Measurements from ENCODE around the gene CBX4. TPM values are rescaled to one million over a fixed set of nuclear protein-coding genes. Genes with fewer than 3 reads are reported as not detected.
A peak's percentile ranks its signal among the peaks of the same experiment; 100 is the strongest.

Gene CBX4
- total and polyA plus RNA-seq, 2 donors (not counting 1 experiment from before 2014, with no cell fraction given): 5.4 to 13.4 TPM

GRCh38 chr17:79861413-79862216 is 22.4 kb upstream of the CBX4 start:
- Histone ChIP-seq H2AFZ (ENCODE audit: low read length) (no peak overlapping the region), H3K36me3 (ENCODE audit: control insufficient read depth, insufficient read depth, low read length) (no peaks in the 10 kb centered on the region), H3K27ac (ENCODE audit: insufficient read depth, low read length) (no peak overlapping the region), H3K9ac (ENCODE audit: insufficient read depth, low read length) (no peak overlapping the region), H3K4me1 (ENCODE audit: control insufficient read depth, extremely low read depth, insufficient read depth, low read length) (no peaks in the 10 kb centered on the region), H3K4me3 (replicated peaks in 1 of 4; ENCODE audit: control extremely low read depth in 1 of 4, insufficient read depth in 1 of 4, low read depth in 3 of 4, low read length in 4 of 4) (no peak overlapping the region), H3K79me2 (ENCODE audit: control insufficient read depth, insufficient read depth, low read length) (no peaks in the 10 kb centered on the region), H3K27me3 (ENCODE audit: control insufficient read depth, insufficient read depth, low read length) (peaks cover 30% of the 10 kb centered on the region), H3K9me3 (ENCODE audit: control insufficient read depth, insufficient read depth, low read depth, low read length) (no peaks in the 10 kb centered on the region), H3K4me2 (ENCODE audit: extremely low read depth, insufficient read depth, low read length) (no peak overlapping the region), H4K20me1 (ENCODE audit: control insufficient read depth, extremely low read depth, insufficient read depth, low read length) (no peaks in the 10 kb centered on the region)
- TF ChIP-seq EZH2 (IDR thresholded peaks at IDR 0.05; ENCODE audit: low read length, missing control alignments): no peak
- TF ChIP-seq, protein P1, sequence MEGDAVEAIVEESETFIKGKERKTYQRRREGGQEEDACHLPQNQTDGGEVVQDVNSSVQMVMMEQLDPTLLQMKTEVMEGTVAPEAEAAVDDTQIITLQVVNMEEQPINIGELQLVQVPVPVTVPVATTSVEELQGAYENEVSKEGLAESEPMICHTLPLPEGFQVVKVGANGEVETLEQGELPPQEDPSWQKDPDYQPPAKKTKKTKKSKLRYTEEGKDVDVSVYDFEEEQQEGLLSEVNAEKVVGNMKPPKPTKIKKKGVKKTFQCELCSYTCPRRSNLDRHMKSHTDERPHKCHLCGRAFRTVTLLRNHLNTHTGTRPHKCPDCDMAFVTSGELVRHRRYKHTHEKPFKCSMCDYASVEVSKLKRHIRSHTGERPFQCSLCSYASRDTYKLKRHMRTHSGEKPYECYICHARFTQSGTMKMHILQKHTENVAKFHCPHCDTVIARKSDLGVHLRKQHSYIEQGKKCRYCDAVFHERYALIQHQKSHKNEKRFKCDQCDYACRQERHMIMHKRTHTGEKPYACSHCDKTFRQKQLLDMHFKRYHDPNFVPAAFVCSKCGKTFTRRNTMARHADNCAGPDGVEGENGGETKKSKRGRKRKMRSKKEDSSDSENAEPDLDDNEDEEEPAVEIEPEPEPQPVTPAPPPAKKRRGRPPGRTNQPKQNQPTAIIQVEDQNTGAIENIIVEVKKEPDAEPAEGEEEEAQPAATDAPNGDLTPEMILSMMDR (conservative IDR thresholded peaks at IDR 0.05 in 1 of 2, IDR thresholded peaks at IDR 0.05 in 1 of 2; ENCODE audit: low read depth in 1 of 2, low read length in 2 of 2): no peak
- peak in 1 of 2 donors; percentile 19 for DNase-seq (ENCODE audit: low read depth in 2 of 2)

DNA sequence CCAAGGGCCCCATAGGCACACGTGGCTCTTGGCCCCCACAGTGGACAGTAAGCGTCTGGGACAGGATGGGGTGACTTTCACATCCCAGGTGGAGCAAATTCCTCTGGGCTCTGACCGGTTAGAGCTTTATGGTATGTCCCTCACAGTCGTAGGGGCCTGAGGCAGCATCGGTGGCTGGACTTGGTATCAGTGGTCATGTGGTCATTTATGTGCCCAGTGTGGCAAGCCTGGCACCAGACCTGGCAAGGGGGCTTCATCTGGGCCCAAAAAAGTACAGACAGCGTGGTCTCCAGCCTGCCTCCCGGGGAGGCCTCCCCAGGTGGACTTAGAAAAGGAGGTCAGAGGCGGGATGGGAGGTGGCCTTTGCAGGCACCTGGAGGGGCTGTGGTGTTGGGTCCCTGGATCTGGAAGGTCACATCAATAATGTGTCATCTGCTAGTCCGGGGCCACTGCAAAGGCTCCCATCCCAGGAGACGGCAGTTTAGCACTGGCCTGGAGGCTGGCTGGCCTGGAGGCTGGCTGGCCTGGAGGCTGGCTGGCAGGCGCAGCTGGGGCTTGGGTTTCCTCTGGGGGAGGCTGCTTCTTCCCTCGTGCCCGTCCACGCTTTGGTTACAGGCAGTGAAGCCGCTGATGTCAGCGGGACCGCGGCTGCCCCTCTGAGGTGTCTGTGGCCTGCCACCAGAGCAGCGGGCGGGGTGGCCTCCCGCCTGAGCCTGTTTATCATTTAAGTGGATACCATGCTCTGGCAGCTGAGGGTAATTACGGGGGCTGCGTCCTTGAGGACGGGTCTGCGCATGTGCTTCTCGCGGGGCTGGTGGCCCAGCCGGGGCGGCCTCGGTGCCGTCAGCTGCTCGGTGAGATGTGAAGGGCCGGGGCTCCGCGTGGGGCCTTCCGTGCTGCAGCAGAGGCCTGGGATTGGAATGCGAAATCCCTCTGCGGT is 20.7 kb upstream of the CBX4 start:
- Histone ChIP-seq H3K27ac (ENCODE audit: insufficient read depth, low read length) (no peak overlapping the region), H3K4me2 (ENCODE audit: extremely low read depth, insufficient read depth, low read length) (no peak overlapping the region), H3K27me3 (ENCODE audit: control insufficient read depth, insufficient read depth, low read length) (peaks cover 28% of the 10 kb centered on the region), H4K20me1 (ENCODE audit: control insufficient read depth, extremely low read depth, insufficient read depth, low read length) (no peaks in the 10 kb centered on the region), H3K79me2 (ENCODE audit: control insufficient read depth, insufficient read depth, low read length) (no peaks in the 10 kb centered on the region), H3K9ac (ENCODE audit: insufficient read depth, low read length) (no peak overlapping the region), H3K9me3 (ENCODE audit: control insufficient read depth, insufficient read depth, low read depth, low read length) (no peaks in the 10 kb centered on the region), H3K36me3 (ENCODE audit: control insufficient read depth, insufficient read depth, low read length) (no peaks in the 10 kb centered on the region), H3K4me3 (replicated peaks in 1 of 4; ENCODE audit: control extremely low read depth in 1 of 4, insufficient read depth in 1 of 4, low read depth in 3 of 4, low read length in 4 of 4) (no peak overlapping the region), H2AFZ (ENCODE audit: low read length) (no peak overlapping the region), H3K4me1 (ENCODE audit: control insufficient read depth, extremely low read depth, insufficient read depth, low read length) (no peaks in the 10 kb centered on the region)
- TF ChIP-seq, protein P1 (conservative IDR thresholded peaks at IDR 0.05 in 1 of 2, IDR thresholded peaks at IDR 0.05 in 1 of 2; ENCODE audit: low read depth in 1 of 2, low read length in 2 of 2): no peak
- TF ChIP-seq EZH2 (IDR thresholded peaks at IDR 0.05; ENCODE audit: low read length, missing control alignments): no peak
- no peak for DNase-seq (ENCODE audit: low read depth in 2 of 2)

DNA sequence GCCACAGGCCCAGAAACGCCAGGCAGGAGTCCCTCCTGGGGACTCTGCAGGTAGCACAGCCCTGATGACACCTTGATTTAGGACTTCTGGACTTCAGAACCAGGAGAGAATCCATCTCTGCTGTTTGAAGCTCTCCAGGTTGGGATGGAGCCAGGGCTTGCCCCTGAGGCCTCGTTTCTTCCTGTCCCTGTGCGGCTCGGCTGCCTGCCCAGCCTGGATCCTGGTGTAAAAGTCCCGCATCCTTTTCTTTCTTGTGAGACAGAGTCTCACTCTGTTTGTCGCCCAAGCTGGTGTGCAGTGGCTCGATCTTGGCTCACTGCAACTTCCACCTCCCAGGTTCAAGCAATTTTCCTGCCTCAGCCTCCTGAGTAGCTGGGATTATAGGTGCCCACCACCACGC is 17.9 kb upstream of the CBX4 start:
- H3K4me1 ChIP-seq (ENCODE audit: control insufficient read depth, extremely low read depth, insufficient read depth, low read length): no peaks in the 10 kb centered on the region
- H4K20me1 ChIP-seq (ENCODE audit: control insufficient read depth, extremely low read depth, insufficient read depth, low read length): no peaks in the 10 kb centered on the region
- no peak overlapping the region for H2AFZ ChIP-seq (ENCODE audit: low read length)
- no peak for DNase-seq (ENCODE audit: low read depth in 2 of 2)
- H3K4me3 ChIP-seq (replicated peaks in 1 of 4; ENCODE audit: control extremely low read depth in 1 of 4, insufficient read depth in 1 of 4, low read depth in 3 of 4, low read length in 4 of 4): no peak overlapping the region
- peaks cover 20% of the 10 kb centered on the region for H3K27me3 ChIP-seq (ENCODE audit: control insufficient read depth, insufficient read depth, low read length)
- H3K36me3 ChIP-seq (ENCODE audit: control insufficient read depth, insufficient read depth, low read length): no peaks in the 10 kb centered on the region
- no peak overlapping the region for H3K4me2 ChIP-seq (ENCODE audit: extremely low read depth, insufficient read depth, low read length)
- no peaks in the 10 kb centered on the region for H3K79me2 ChIP-seq (ENCODE audit: control insufficient read depth, insufficient read depth, low read length)
- H3K9ac ChIP-seq (ENCODE audit: insufficient read depth, low read length): no peak overlapping the region
- TF ChIP-seq EZH2 (IDR thresholded peaks at IDR 0.05; ENCODE audit: low read length, missing control alignments): no peak
- TF ChIP-seq, protein P1 (conservative IDR thresholded peaks at IDR 0.05 in 1 of 2, IDR thresholded peaks at IDR 0.05 in 1 of 2; ENCODE audit: low read depth in 1 of 2, low read length in 2 of 2): no peak
- no peaks in the 10 kb centered on the region for H3K9me3 ChIP-seq (ENCODE audit: control insufficient read depth, insufficient read depth, low read depth, low read length)
- H3K27ac ChIP-seq (ENCODE audit: insufficient read depth, low read length): no peak overlapping the region

Data from fibroblast of lung (primary cell).